NCI-H748 treated with DMSO at 0.1 percent for 48 hours (cell line): ENCODE measurements around the gene USH1G.
"Not testable (repeated sequence)": the region's sequence is repeated elsewhere in the genome, so short reads cannot be mapped to it uniquely, and the experiment has no call there.

Experiments
- DNase-seq: peaks from one replicate; lab custom pipeline; 2025; lab: John Stamatoyannopoulos, UW

The USH1G gene

DNA sequence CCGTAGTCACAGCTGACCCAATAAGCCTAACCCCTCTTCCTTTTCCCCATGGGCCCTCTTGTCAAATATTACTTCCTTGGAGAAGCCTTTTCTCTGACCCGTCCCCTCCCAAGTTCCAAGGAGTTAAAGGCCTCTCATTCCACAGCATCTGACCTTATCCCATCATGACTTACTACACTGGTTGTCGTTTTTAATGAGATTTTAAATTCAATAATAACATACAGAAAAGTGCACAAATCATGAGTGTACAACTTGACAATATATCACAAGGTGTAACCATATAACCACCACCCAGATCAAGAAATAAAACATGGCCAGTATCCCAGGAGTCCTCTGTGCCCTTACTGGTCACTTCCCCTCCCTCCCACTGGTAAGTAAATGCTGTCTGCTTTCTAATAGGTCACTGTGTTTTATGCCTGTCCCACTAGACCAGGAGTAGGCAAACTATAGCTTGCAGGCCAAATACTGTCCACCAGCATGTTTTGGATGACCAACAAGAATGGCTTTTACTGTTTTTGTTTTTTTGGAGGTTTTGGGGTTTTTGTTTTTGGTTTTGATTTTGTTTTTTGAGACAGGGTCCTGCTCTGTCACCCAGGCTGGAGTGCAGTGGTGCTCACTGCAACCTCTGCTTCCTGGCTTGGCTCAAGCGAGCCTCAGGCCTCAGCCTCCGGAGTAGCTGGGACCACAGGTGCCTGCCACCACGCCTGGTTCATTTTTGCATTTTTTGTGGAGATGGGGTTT is 49.0 kb downstream of the USH1G start:
- no peak for DNase-seq

DNA sequence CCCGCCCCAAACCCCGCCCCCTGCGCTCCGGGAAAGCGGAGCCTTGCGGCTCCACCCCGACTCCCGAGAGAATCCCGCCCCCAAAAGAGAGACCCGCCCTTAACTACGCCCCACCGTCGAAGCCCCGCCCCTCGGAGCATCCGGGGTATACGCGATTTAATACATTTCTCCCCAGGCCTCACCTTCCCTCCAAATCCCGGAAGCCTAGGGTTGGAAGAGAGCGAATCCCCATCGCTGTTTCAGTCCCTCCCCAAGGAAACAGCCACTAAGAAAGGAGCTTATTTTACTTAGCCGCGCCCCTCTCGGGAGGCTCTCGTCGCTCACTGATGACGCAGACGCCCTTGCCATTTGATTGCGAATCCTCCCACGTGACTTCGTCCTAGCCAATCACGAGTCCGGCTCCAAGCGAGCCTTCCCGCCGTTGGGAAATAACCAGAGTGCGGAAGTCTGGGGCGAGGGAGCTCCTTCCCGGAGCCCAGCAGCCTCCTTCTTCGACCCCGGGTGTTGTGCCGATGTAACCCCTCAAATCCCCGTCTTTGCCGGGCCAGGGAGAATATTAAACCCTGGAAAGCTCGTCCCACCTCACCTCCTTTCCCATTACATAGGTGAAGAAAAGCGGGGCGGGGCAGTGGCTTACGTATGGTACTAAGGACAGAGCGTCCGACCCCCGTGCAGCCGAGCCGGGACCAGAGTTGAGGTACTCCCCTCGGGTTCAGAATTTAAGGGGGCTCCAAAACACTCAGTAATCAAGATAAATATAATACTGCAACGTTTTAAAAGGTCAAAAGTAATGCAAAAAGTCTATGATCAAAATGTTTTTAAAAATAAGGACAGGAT is 49.8 kb downstream of the USH1G start:
- DNase-seq = peak; percentile 94

DNA sequence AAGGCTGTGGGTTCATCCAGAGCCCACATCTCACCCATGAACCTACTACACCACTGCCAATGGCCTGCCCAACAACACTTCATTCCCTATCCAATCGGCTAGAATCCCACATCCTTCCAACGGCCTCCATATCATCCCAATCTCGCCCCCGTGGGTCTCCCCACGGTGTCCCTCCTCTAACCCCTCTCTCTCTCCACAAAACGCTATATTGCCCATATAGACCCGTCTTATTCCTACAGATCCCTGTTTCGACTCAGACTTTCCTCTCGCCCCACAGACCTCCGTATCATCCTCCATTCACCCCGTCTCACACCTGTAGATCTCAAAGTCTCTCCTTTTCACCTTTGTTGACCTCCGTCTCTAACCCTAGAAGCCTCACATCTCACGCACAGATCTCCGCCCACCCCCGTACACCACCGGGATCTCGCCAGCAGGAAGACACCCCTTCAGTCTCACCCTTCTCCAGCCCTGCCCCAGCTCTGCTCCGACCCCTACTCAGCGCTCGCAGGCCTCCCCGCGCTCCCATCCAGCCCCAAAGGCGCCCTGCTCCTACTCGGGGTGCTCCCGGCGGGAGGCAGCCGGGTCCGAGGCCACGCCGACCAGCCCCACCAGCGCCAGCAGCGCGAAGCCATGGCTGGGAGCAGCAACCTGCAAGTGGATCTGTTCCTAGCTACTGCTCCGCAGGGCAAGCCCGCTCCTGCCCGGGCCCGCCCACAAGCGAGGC is 50.6 kb downstream of the USH1G start, which contains the start of gene FDXR:
Gene FDXR (minus strand): TSS at position 682 of the 724 bp plus-strand sequence. CDS start 50 bp downstream, at position 632.
- DNase-seq = no peak

GRCh38 chr17:74871356-74872076 is 51.5 kb downstream of the USH1G start:
- no peak for DNase-seq

- no peak for DNase-seq
Observed at GRCh38 chr17:74870512-74870911, 52.5 kb downstream of the USH1G start.

GRCh38 chr17:74870028-74870427 is 53.0 kb downstream of the USH1G start:
- not testable (repeated sequence) for DNase-seq

DNA sequence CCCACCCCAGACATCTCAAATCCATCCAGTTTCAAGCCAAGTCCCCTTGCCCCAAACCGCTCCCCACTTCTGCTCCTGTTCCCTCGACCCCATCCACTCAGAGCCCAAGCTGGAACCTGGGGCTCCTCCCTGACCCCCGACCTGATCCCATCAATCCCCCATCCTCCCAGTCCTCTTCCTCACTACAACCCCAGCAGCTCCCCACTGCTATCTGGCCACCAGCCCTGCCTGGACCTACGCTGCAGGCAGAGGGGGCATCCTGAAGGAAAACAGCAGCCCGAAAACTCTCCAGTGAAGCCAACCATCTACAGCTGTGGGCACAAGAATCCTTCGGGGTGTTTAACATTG is 54.2 kb downstream of the USH1G start:
- no peak for DNase-seq

GRCh38 chr17:74868251-74868907 is 54.7 kb downstream of the USH1G start:
- DNase-seq = no peak

- no peak for DNase-seq
Observed at GRCh38 chr17:74866198-74866835, 56.7 kb downstream of the USH1G start.
